NB4 (cell line): Measurements from ENCODE around the gene MROH2A.

Experiments
- TF ChIP-seq, protein P1 (sequence below): IDR thresholded peaks from one replicate; pipeline ENCODE4 v1.5.1; 2012; ENCODE audit warnings: low read depth, low read length
- TF ChIP-seq, protein P2 (sequence below): IDR thresholded peaks from 2 replicates; pipeline ENCODE4 v1.6.1; 2011; ENCODE audit warnings: low read depth, low read length

DNA sequence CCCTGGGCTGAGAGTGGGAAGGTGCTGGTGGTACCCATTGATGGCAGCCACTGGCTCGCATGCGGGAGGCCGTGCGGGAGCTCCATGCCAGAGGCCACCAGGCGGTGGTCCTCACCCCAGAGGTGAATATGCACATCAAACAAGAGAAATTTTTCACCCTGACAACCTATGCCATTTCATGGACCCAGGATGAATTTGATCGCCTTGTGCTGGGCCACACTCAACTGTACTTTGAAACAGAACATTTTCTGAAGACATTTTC, 30.9 kb upstream of the MROH2A start:
- TF ChIP-seq, protein P1, sequence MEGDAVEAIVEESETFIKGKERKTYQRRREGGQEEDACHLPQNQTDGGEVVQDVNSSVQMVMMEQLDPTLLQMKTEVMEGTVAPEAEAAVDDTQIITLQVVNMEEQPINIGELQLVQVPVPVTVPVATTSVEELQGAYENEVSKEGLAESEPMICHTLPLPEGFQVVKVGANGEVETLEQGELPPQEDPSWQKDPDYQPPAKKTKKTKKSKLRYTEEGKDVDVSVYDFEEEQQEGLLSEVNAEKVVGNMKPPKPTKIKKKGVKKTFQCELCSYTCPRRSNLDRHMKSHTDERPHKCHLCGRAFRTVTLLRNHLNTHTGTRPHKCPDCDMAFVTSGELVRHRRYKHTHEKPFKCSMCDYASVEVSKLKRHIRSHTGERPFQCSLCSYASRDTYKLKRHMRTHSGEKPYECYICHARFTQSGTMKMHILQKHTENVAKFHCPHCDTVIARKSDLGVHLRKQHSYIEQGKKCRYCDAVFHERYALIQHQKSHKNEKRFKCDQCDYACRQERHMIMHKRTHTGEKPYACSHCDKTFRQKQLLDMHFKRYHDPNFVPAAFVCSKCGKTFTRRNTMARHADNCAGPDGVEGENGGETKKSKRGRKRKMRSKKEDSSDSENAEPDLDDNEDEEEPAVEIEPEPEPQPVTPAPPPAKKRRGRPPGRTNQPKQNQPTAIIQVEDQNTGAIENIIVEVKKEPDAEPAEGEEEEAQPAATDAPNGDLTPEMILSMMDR = no peak
- TF ChIP-seq, protein P2, sequence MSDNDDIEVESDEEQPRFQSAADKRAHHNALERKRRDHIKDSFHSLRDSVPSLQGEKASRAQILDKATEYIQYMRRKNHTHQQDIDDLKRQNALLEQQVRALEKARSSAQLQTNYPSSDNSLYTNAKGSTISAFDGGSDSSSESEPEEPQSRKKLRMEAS = no peak
